ENCODE measurements around the gene UTS2R.

DNA sequence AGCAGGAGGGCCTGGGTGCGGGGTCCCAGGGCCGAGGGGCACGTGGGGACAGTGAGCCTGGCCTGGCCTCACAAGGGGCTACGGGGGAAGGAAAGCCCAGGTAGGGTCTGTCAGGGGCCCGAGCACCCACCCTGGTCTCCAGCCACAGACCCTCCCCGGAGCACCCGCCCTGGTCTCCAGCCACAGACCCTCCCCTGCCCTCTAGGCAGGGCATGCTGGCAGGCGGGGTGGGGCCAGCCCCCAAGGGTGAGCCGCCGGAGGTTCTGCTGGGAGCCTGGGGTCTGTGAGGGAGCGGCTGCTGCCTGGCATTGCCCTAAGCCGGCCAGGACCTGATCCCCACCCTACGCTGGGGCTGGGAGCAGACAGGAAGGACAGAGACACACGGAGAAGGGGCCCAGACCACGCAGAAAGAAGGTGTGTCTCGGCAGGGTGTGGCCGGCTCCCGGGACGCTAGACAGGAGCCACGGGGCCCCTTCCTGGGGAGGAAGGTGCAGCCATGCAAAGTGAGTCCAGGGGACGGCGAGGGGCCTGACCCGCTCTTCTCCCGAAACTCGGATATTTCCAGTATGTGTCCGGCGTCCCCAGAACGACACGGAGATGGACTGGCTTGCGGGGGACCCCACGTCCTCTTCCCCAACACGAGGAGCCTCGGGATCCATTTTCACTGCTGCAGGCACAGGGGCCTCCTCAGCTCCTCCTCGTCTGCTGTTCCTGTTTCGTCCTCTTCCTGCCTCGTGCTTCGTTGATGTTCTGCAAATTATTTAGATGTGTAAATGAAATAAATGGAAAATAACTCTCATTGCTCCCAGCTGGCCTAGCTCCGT is 15.5 kb downstream of the UTS2R start:
- TF ChIP-seq, protein P1, sequence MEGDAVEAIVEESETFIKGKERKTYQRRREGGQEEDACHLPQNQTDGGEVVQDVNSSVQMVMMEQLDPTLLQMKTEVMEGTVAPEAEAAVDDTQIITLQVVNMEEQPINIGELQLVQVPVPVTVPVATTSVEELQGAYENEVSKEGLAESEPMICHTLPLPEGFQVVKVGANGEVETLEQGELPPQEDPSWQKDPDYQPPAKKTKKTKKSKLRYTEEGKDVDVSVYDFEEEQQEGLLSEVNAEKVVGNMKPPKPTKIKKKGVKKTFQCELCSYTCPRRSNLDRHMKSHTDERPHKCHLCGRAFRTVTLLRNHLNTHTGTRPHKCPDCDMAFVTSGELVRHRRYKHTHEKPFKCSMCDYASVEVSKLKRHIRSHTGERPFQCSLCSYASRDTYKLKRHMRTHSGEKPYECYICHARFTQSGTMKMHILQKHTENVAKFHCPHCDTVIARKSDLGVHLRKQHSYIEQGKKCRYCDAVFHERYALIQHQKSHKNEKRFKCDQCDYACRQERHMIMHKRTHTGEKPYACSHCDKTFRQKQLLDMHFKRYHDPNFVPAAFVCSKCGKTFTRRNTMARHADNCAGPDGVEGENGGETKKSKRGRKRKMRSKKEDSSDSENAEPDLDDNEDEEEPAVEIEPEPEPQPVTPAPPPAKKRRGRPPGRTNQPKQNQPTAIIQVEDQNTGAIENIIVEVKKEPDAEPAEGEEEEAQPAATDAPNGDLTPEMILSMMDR (conservative IDR thresholded peaks at IDR 0.05 in 1 of 2, IDR thresholded peaks at IDR 0.05 in 1 of 2; ENCODE audit: extremely low read depth in 1 of 2, insufficient read depth in 1 of 2, low read depth in 1 of 2, low read length in 2 of 2): no peak
- no peak for TF ChIP-seq EZH2 (IDR thresholded peaks at IDR 0.05; ENCODE audit: borderline replicate concordance, low read length)
